ENCODE measurements around the gene RNF7. TPM values are rescaled to one million over a fixed set of nuclear protein-coding genes. Genes with fewer than 3 reads are reported as not detected.

RNF7 gene
- total RNA-seq, 6 experiments from 2014 or later, result 31.0 to 41.1 (median 34.2) TPM

DNA sequence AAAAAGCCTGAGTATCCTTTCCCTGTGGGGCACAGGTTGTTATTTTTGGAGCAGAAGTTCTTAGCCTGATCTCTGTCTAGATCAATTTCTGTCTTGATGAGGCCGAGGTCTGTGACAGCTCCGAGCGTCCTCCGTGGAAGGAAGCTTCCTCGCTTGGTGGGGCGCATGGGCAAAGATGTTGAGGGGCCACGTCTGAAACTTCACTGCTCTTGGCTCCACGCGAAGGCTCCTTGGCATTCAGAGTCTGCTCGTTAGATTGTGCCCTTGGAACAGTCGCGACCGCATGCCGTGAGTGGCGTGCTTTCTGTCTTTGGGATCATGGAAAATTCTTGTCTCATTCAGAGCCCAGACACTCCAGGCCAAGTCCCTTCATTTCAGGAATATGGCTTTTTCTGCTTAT lies 38.8 kb downstream of the RNF7 start:
- Histone ChIP-seq H3K27me3 (no peaks in the 10 kb centered on the region), H3K4me3 (no peak overlapping the region), H3K27ac (no peak overlapping the region), H3K36me3 (no peaks in the 10 kb centered on the region), H3K9me3 (no peaks in the 10 kb centered on the region), H3K4me1 (no peaks in the 10 kb centered on the region)
- no peak for ATAC-seq
- intact Hi-C loops (cut with DNase I), result no loop called here
- TF ChIP-seq, protein P1, sequence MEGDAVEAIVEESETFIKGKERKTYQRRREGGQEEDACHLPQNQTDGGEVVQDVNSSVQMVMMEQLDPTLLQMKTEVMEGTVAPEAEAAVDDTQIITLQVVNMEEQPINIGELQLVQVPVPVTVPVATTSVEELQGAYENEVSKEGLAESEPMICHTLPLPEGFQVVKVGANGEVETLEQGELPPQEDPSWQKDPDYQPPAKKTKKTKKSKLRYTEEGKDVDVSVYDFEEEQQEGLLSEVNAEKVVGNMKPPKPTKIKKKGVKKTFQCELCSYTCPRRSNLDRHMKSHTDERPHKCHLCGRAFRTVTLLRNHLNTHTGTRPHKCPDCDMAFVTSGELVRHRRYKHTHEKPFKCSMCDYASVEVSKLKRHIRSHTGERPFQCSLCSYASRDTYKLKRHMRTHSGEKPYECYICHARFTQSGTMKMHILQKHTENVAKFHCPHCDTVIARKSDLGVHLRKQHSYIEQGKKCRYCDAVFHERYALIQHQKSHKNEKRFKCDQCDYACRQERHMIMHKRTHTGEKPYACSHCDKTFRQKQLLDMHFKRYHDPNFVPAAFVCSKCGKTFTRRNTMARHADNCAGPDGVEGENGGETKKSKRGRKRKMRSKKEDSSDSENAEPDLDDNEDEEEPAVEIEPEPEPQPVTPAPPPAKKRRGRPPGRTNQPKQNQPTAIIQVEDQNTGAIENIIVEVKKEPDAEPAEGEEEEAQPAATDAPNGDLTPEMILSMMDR (IDR thresholded peaks at IDR 0.05), result no peak
- TF ChIP-seq POLR2A (IDR thresholded peaks at IDR 0.05), result no peak
- 80% methylated on average over 11 of the region's 15 CpGs for WGBS (ENCODE audit: insufficient coverage, low coverage, low lambda C conversion rate, missing lambda C conversion rate)
- no peak for DNase-seq

DNA sequence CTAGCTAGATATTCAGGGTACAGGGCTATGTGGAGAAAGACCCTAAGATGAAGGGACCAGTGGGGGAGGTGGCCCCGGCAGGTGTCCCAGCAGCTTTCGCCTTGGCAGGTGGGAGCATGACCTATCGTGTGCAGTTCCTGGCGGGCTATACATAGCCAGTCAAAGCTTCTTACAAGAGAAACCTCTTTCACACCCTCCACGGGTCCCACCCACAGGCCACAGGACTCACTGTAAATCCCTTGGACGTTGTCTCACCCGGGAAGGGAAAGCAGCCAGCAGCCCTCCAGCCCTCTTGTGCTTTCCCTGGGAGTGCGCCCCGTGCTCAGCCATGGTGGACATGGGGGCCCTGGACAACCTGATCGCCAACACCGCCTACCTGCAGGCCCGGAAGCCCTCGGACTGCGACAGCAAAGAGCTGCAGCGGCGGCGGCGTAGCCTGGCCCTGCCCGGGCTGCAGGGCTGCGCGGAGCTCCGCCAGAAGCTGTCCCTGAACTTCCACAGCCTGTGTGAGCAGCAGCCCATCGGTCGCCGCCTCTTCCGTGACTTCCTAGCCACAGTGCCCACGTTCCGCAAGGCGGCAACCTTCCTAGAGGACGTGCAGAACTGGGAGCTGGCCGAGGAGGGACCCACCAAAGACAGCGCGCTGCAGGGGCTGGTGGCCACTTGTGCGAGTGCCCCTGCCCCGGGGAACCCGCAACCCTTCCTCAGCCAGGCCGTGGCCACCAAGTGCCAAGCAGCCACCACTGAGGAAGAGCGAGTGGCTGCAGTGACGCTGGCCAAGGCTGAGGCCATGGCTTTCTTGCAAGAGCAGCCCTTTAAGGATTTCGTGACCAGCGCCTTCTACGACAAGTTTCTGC lies 40.1 kb downstream of the RNF7 start:
- Histone ChIP-seq H3K4me1 (no peaks in the 10 kb centered on the region), H3K27ac (no peak overlapping the region), H3K27me3 (no peaks in the 10 kb centered on the region), H3K9me3 (no peaks in the 10 kb centered on the region), H3K36me3 (no peaks in the 10 kb centered on the region), H3K4me3 (no peak overlapping the region)
- TF ChIP-seq POLR2A (IDR thresholded peaks at IDR 0.05), result no peak
- TF ChIP-seq, protein P1 (IDR thresholded peaks at IDR 0.05), result no peak
- peak in 1 of 4 donors; percentile 13 for ATAC-seq
- intact Hi-C loops (cut with DNase I), result no loop called here
- WGBS (ENCODE audit: insufficient coverage, low coverage, low lambda C conversion rate, missing lambda C conversion rate), result 95% methylated on average over 17 of the region's 42 CpGs
- no peak for DNase-seq

DNA sequence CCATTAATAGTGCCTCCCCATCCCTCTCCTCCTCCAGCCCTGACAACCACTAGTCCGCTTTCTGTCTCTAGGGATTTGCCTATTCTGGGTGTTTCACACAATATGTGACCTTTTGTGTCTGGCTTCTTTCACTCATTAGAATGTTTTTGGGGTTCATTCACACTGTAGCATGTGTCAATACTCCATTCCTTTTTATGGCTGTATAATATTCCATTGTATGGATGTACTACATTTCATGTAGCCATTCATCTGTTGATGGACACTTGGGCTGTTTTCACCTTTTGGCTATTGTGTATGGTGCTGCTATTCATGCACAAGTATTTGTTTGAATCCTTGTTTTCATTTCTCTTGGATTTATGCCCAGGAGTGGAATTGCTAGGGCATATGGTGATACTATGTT lies 41.6 kb downstream of the RNF7 start:
- intact Hi-C loops (cut with DNase I), result no loop called here
- ATAC-seq, result no peak

DNA sequence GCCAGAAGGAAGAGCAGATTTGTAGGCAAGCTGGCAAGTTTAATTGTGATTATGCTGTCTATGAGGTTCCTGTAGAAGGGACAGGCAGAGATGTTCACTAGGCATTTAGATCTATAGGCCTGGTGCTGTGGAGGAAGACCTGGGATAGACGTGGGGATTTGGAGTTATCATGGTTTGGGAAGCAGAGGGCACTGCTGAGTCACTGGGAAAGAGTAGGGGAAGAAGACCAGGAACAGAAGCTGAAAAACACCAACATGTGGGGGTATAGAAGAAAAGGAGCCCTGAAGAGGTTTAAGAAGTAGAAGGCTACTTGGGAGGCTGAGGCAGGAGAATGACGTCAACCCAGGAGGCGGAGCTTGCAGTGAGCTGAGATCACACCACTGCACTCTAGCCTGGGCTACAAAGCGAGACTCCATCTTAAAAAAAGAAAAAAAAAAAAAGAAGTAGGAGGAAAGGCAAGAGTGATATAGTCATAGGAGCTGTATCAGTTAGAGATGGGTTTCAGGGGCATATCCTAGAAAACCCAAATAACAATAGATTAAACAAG lies 44.4 kb downstream of the RNF7 start:
- no peaks in the 10 kb centered on the region for H3K4me1 ChIP-seq
- TF ChIP-seq, protein P1 (IDR thresholded peaks at IDR 0.05), result peak in 1 of 4 donors; percentile 4
- TF ChIP-seq POLR2A (IDR thresholded peaks at IDR 0.05), result no peak
- 51% methylated on average over 4 of the region's 4 CpGs for WGBS (ENCODE audit: insufficient coverage, low coverage, low lambda C conversion rate, missing lambda C conversion rate)
- H3K27ac ChIP-seq, result no peak overlapping the region
- H3K4me3 ChIP-seq, result no peak overlapping the region
- H3K36me3 ChIP-seq, result no peaks in the 10 kb centered on the region
- ATAC-seq (no peak), DNase-seq (no peak)
- intact Hi-C loops (cut with DNase I), result no loop called here
- H3K9me3 ChIP-seq, result no peaks in the 10 kb centered on the region
- H3K27me3 ChIP-seq, result no peaks in the 10 kb centered on the region

More for the DNA sequence above, 41.6 kb downstream of the RNF7 start:
- no peaks in the 10 kb centered on the region for H3K4me1 ChIP-seq
- DNase-seq, result no peak
- no peaks in the 10 kb centered on the region for H3K9me3 ChIP-seq
- no peaks in the 10 kb centered on the region for H3K36me3 ChIP-seq
- TF ChIP-seq, protein P1 (IDR thresholded peaks at IDR 0.05), result no peak
- no peak for TF ChIP-seq POLR2A (IDR thresholded peaks at IDR 0.05)
- no peak overlapping the region for H3K4me3 ChIP-seq
- H3K27me3 ChIP-seq, result no peaks in the 10 kb centered on the region
- WGBS (ENCODE audit: insufficient coverage, low coverage, low lambda C conversion rate, missing lambda C conversion rate), result 100% methylated on average over 1 of the region's 1 CpG
- H3K27ac ChIP-seq, result no peak overlapping the region
